ENCODE data around the gene RAE1. TPM values are rescaled to one million over a fixed set of nuclear protein-coding genes. Genes with fewer than 3 reads are reported as not detected.

The RAE1 gene
- total and polyA plus RNA-seq, 2 of the 8 experiments (the other 6 are each of a cell fraction or from before 2014, with no cell fraction given) = 35.9 to 44.9 TPM

GRCh38 chr20:57321142-57321541, 29.9 kb upstream of the RAE1 start:
- Histone ChIP-seq H3K14ac (ENCODE audit: insufficient read length) (no peak overlapping the region), H2BK15ac (ENCODE audit: low read length) (no peak overlapping the region), H3K27ac (ENCODE audit: low read depth, low read length) (no peak overlapping the region), H4K91ac (replicated peaks; ENCODE audit: insufficient read length, low read length) (no peak overlapping the region), H2BK5ac (ENCODE audit: low read depth, low read length) (no peak overlapping the region), H3K23me2 (ENCODE audit: low read depth, low read length) (no peaks in the 10 kb centered on the region), H3K9me3 (ENCODE audit: insufficient read depth in 2 of 2, low read depth in 1 of 2, low read length in 1 of 2) (no peaks in the 10 kb centered on the region), H3K4me2 (ENCODE audit: insufficient read depth in 1 of 2, low read depth in 2 of 2, low read length in 2 of 2) (no peak overlapping the region), H3K36me3 (ENCODE audit: control insufficient read depth in 2 of 4, insufficient read depth in 4 of 4, low read length in 3 of 4) (no peaks in the 10 kb centered on the region), H3K18ac (ENCODE audit: extremely low read depth, low read length) (no peak overlapping the region), H3K56ac (replicated peaks; ENCODE audit: insufficient read length, low read depth, low read length) (no peak overlapping the region), H2AK5ac (ENCODE audit: low read depth, low read length) (no peak overlapping the region), H3K9ac (replicated peaks in 1 of 4; ENCODE audit: extremely low read depth in 1 of 4, low read depth in 3 of 4, low read length in 3 of 4) (no peak overlapping the region), H2BK20ac (ENCODE audit: low read length) (no peak overlapping the region), H3K4ac (replicated peaks; ENCODE audit: insufficient read length, low read depth, low read length) (no peak overlapping the region), H3K27me3 (replicated peaks in 1 of 4; ENCODE audit: control insufficient read depth in 3 of 4, extremely low read depth in 1 of 4, insufficient read depth in 3 of 4, low read length in 3 of 4) (peaks cover 0 to 2% (median 0%) of the 10 kb centered on the region in 4 experiments; a peak in 2 of 7 replicates), H3K23ac (ENCODE audit: insufficient read length) (no peak overlapping the region), H2AFZ (ENCODE audit: low read length) (no peak overlapping the region), H4K20me1 (replicated peaks in 1 of 2; ENCODE audit: control insufficient read depth in 1 of 2, insufficient read depth in 2 of 2, low read length in 2 of 2) (no peaks in the 10 kb centered on the region), H2BK120ac (replicated peaks; ENCODE audit: low read depth, low read length) (no peak overlapping the region), H2BK12ac (ENCODE audit: low read depth, low read length) (no peak overlapping the region), H4K8ac (ENCODE audit: extremely low read depth, insufficient read depth, low read length) (no peak overlapping the region), H3K79me1 (ENCODE audit: low read depth, low read length) (no peaks in the 10 kb centered on the region), H3K4me3 (ENCODE audit: extremely low read depth in 1 of 4, insufficient read depth in 2 of 4, low read depth in 3 of 4, low read length in 4 of 4) (no peak overlapping the region), H4K5ac (ENCODE audit: insufficient read length, low read depth, low read length) (no peak overlapping the region), H3K4me1 (replicated peaks in 1 of 4; ENCODE audit: control insufficient read depth in 3 of 4, insufficient read depth in 4 of 4, low read length in 3 of 4) (peaks cover 0 to 4% (median 2%) of the 10 kb centered on the region in 4 experiments; a peak in 3 of 7 replicates), H3K79me2 (ENCODE audit: control insufficient read depth in 1 of 2, insufficient read depth in 2 of 2, low read length in 2 of 2) (no peaks in the 10 kb centered on the region)
- ChIA-PET CTCF (ENCODE audit: partially characterized antibody) (interaction anchor here (0.8 to 1.3 kb wide), 2 partner anchors 28 to 214 kb away, joined by 3 read pairs; no protein-coding TSS in a partner anchor), POLR2A (ENCODE audit: partially characterized antibody) (no interaction called here)
- TF ChIP-seq GABPA (IDR thresholded peaks at IDR 0.05; ENCODE audit: borderline replicate concordance, insufficient read depth, low read length) = no peak
- TF ChIP-seq KDM1A (IDR thresholded peaks at IDR 0.05; ENCODE audit: borderline replicate concordance, low read length) = no peak
- no peak for TF ChIP-seq BCL11A (IDR thresholded peaks at IDR 0.05; ENCODE audit: low read depth in 2 of 2, low read length in 2 of 2)
- no peak for TF ChIP-seq POU5F1 (IDR thresholded peaks at IDR 0.05; ENCODE audit: low read depth, low read length)
- no peak for TF ChIP-seq CHD1 (IDR thresholded peaks at IDR 0.05; ENCODE audit: low read depth, low read length)
- TF ChIP-seq CHD2 (IDR thresholded peaks at IDR 0.05; ENCODE audit: low read length) = no peak
- no peak for FAIRE-seq
- no peak for DNase-seq (ENCODE audit: low read depth in 1 of 2, low spot score in 2 of 2)
- WGBS, 2 experiments (ENCODE audit: extremely low coverage in 1 of 2, insufficient coverage in 1 of 2, insufficient read length in 1 of 2, insufficient replicate concordance in 2 of 2, low coverage in 1 of 2, low lambda C conversion rate in 2 of 2, missing lambda C conversion rate in 1 of 2) = 93% methylated on average over 2 of the region's 2 CpGs; no CpG with 5 or more reads in 1 of the 2 experiments

All from H1 (cell line).